CD4-positive, alpha-beta T cell treated with Interleukin-15 for 4 hours (primary cell): ENCODE data around the gene PDIK1L.

Experiments
- DNase-seq: peaks from one replicate; pipeline ENCODE4 v3.0.0-alpha.2; 2020; ENCODE audit warnings: low spot score

Gene PDIK1L

GRCh38 chr1:26171084-26172072, 59.8 kb downstream of the PDIK1L start, which contains the start of gene ZNF593OS:
ZNF593OS (minus strand) TSS chr1:26171832; CDS start chr1:26171661, 171 bp downstream.
- no peak for DNase-seq
